MG63 (cell line): ENCODE measurements around the gene NUBP2. TPM values are rescaled to one million over a fixed set of nuclear protein-coding genes. Genes with fewer than 3 reads are reported as not detected.

ENCODE experiments used
- DNase-seq: peaks from one replicate; pipeline ENCODE4 v3.0.0-alpha.2; 2020
- H3K27me3 ChIP-seq: fragments of 250-450 bp; sonication (Bioruptor Pico); 2 replicates; pipeline ENCODE4 v1.5.1; 2020; ENCODE audit warnings: mild to moderate bottlenecking, moderate library complexity
- H3K36me3 ChIP-seq: fragments of 250-450 bp; sonication (Bioruptor Pico); 2 replicates; pipeline ENCODE4 v1.5.1; 2020; ENCODE audit warnings: mild to moderate bottlenecking, moderate library complexity
- H3K4me3 ChIP-seq: fragments of 250-450 bp; sonication (Bioruptor Pico); 2 replicates; pipeline ENCODE4 v1.5.1; 2020; ENCODE audit warnings: mild to moderate bottlenecking, moderate library complexity
- H3K9me3 ChIP-seq: fragments of 250-450 bp; sonication (Bioruptor Pico); 2 replicates; pipeline ENCODE4 v1.5.1; 2020; ENCODE audit warnings: mild to moderate bottlenecking, moderate library complexity
- total RNA-seq: library from RNA; depleted of rRNA; stranded (reverse); fragments of >200 nt; shearing (Covaris generic); gene quantifications from 2 replicates; pipeline ENCODE4 v1.2.3, GENCODE V29; 2014; ENCODE audit warnings: low replicate concordance

The NUBP2 gene
- total RNA-seq, 1 experiment from 2014 or later: 163 TPM

GRCh38 chr16:1776991-1777374 is 5.8 kb upstream of the NUBP2 start:
- Histone ChIP-seq H3K36me3 (peaks cover 56% of the 10 kb centered on the region), H3K9me3 (no peaks in the 10 kb centered on the region), H3K4me3 (no peak overlapping the region), H3K27me3 (no peaks in the 10 kb centered on the region)
- no peak for DNase-seq

GRCh38 chr16:1777375-1778199 is 5.2 kb upstream of the NUBP2 start:
- no peaks in the 10 kb centered on the region for H3K27me3 ChIP-seq
- peaks cover 50% of the 10 kb centered on the region for H3K36me3 ChIP-seq
- no peak for DNase-seq
- no peak overlapping the region for H3K4me3 ChIP-seq
- no peaks in the 10 kb centered on the region for H3K9me3 ChIP-seq

- H3K27me3 ChIP-seq: no peaks in the 10 kb centered on the region
- H3K4me3 ChIP-seq: no peak overlapping the region
- no peaks in the 10 kb centered on the region for H3K9me3 ChIP-seq
- DNase-seq: no peak
- H3K36me3 ChIP-seq: peaks cover 54% of the 10 kb centered on the region
Measured at GRCh38 chr16:1778200-1779179, 4.3 kb upstream of the NUBP2 start.

GRCh38 chr16:1779234-1779701 is 3.5 kb upstream of the NUBP2 start:
- Histone ChIP-seq H3K4me3 (no peak overlapping the region), H3K9me3 (no peaks in the 10 kb centered on the region), H3K27me3 (no peaks in the 10 kb centered on the region), H3K36me3 (peaks cover 58% of the 10 kb centered on the region)
- no peak for DNase-seq

GRCh38 chr16:1779741-1780676 is 2.8 kb upstream of the NUBP2 start:
- Histone ChIP-seq H3K4me3 (no peak overlapping the region), H3K36me3 (peaks cover 53% of the 10 kb centered on the region), H3K27me3 (no peaks in the 10 kb centered on the region), H3K9me3 (no peaks in the 10 kb centered on the region)
- no peak for DNase-seq

GRCh38 chr16:1780677-1781072 is 2.1 kb upstream of the NUBP2 start:
- Histone ChIP-seq H3K27me3 (no peaks in the 10 kb centered on the region), H3K4me3 (peak overlapping the region; percentile 100; the same call in 1 of the 2 replicates), H3K36me3 (peaks cover 51% of the 10 kb centered on the region), H3K9me3 (no peaks in the 10 kb centered on the region)
- no peak for DNase-seq

- H3K36me3 ChIP-seq: peaks cover 51% of the 10 kb centered on the region
- H3K27me3 ChIP-seq: no peaks in the 10 kb centered on the region
- H3K9me3 ChIP-seq: no peaks in the 10 kb centered on the region
- no peak for DNase-seq
- peak overlapping the region; percentile 100 for H3K4me3 ChIP-seq
Measured at GRCh38 chr16:1781254-1781653, 1.5 kb upstream of the NUBP2 start.

GRCh38 chr16:1781758-1782407 is 877 bp upstream of the NUBP2 start:
- Histone ChIP-seq H3K9me3 (no peaks in the 10 kb centered on the region), H3K36me3 (peaks cover 51% of the 10 kb centered on the region), H3K27me3 (no peaks in the 10 kb centered on the region), H3K4me3 (peak overlapping the region; percentile 100)
- DNase-seq: no peak

GRCh38 chr16:1784977-1785845 is 2.5 kb downstream of the NUBP2 start:
- no peak for DNase-seq
- H3K4me3 ChIP-seq: no peak overlapping the region
- H3K36me3 ChIP-seq: peaks cover 58% of the 10 kb centered on the region
- no peaks in the 10 kb centered on the region for H3K27me3 ChIP-seq
- no peaks in the 10 kb centered on the region for H3K9me3 ChIP-seq

- Histone ChIP-seq H3K36me3 (peaks cover 58% of the 10 kb centered on the region), H3K4me3 (no peak overlapping the region), H3K27me3 (no peaks in the 10 kb centered on the region), H3K9me3 (no peaks in the 10 kb centered on the region)
- no peak for DNase-seq
Measured at GRCh38 chr16:1785846-1786170, 3.0 kb downstream of the NUBP2 start.

- DNase-seq: no peak
- H3K4me3 ChIP-seq: no peak overlapping the region
- no peaks in the 10 kb centered on the region for H3K27me3 ChIP-seq
- peaks cover 54% of the 10 kb centered on the region for H3K36me3 ChIP-seq
- no peaks in the 10 kb centered on the region for H3K9me3 ChIP-seq
Measured at GRCh38 chr16:1786242-1787055, 3.7 kb downstream of the NUBP2 start.

GRCh38 chr16:1787056-1787321 is 4.2 kb downstream of the NUBP2 start:
- Histone ChIP-seq H3K36me3 (peaks cover 54% of the 10 kb centered on the region), H3K9me3 (no peaks in the 10 kb centered on the region), H3K4me3 (no peak overlapping the region), H3K27me3 (no peaks in the 10 kb centered on the region)
- no peak for DNase-seq

GRCh38 chr16:1787322-1788094 is 4.7 kb downstream of the NUBP2 start:
- Histone ChIP-seq H3K4me3 (no peak overlapping the region), H3K9me3 (no peaks in the 10 kb centered on the region), H3K36me3 (peaks cover 54% of the 10 kb centered on the region), H3K27me3 (no peaks in the 10 kb centered on the region)
- DNase-seq: no peak

GRCh38 chr16:1788095-1788707 is 5.4 kb downstream of the NUBP2 start:
- Histone ChIP-seq H3K4me3 (no peak overlapping the region), H3K36me3 (peaks cover 53% of the 10 kb centered on the region), H3K9me3 (no peaks in the 10 kb centered on the region), H3K27me3 (no peaks in the 10 kb centered on the region)
- DNase-seq: no peak
